Activated effector memory CD4-positive, alpha-beta T cell treated with anti-CD3 and anti-CD28 coated beads, Interleukin-2, amount 50 U/mL, for 16 hours (primary cell): ENCODE measurements around the gene GPX7.

ENCODE experiments used
- DNase-seq: peaks from one replicate; pipeline ENCODE4 v3.0.0-alpha.2; 2020

GPX7 gene

GRCh38 chr1:52588535-52588934, 13.6 kb upstream of the GPX7 start:
- no peak for DNase-seq

GRCh38 chr1:52590266-52590665, 11.9 kb upstream of the GPX7 start:
- no peak for DNase-seq

GRCh38 chr1:52592637-52593323, 9.4 kb upstream of the GPX7 start:
- DNase-seq = no peak

- no peak for DNase-seq
Observed at GRCh38 chr1:52593495-52593894, 8.7 kb upstream of the GPX7 start.

GRCh38 chr1:52595061-52595460, 7.1 kb upstream of the GPX7 start:
- DNase-seq = no peak

GRCh38 chr1:52597912-52598311, 4.3 kb upstream of the GPX7 start:
- DNase-seq = no peak

- DNase-seq = no peak
Observed at GRCh38 chr1:52598729-52599128, 3.4 kb upstream of the GPX7 start.

GRCh38 chr1:52599236-52599635, 2.9 kb upstream of the GPX7 start:
- DNase-seq = no peak

- DNase-seq = no peak
Observed at GRCh38 chr1:52600533-52601179, 1.5 kb upstream of the GPX7 start.

GRCh38 chr1:52601519-52601918, 652 bp upstream of the GPX7 start:
- no peak for DNase-seq

- peak; percentile 63 for DNase-seq
Observed at GRCh38 chr1:52602856-52603600, 857 bp downstream of the GPX7 start.

- no peak for DNase-seq
Observed at GRCh38 chr1:52603630-52604029, 1.5 kb downstream of the GPX7 start.

- no peak for DNase-seq
Observed at GRCh38 chr1:52604063-52604770, 2.0 kb downstream of the GPX7 start.

GRCh38 chr1:52613636-52614373, 11.6 kb downstream of the GPX7 start:
- DNase-seq = no peak

GRCh38 chr1:52614671-52615070, 12.5 kb downstream of the GPX7 start:
- DNase-seq = no peak

GRCh38 chr1:52615489-52616042, 13.4 kb downstream of the GPX7 start:
- DNase-seq = no peak

- no peak for DNase-seq
Observed at GRCh38 chr1:52621950-52622349, 19.8 kb downstream of the GPX7 start.

- DNase-seq = no peak
Observed at GRCh38 chr1:52623812-52624211, 21.6 kb downstream of the GPX7 start.

GRCh38 chr1:52627028-52627427, 24.9 kb downstream of the GPX7 start:
- no peak for DNase-seq

GRCh38 chr1:52628614-52629324, 26.6 kb downstream of the GPX7 start:
- no peak for DNase-seq

- no peak for DNase-seq
Observed at GRCh38 chr1:52629325-52629643, 27.1 kb downstream of the GPX7 start.

- DNase-seq = no peak
Observed at GRCh38 chr1:52629667-52630066, 27.5 kb downstream of the GPX7 start.
